Peyer's patch (tissue), 4 donors: Measurements from ENCODE around the gene TIFAB.

Source experiments
- POLR2A ChIP-seq, 2 donors: fragments of 450-650 bp; IDR thresholded peaks; one replicate each; pipeline ENCODE4 v1.5.1; 2017; ENCODE audit warnings: antibody characterized with exemption in 2 of 2, mild to moderate bottlenecking in 2 of 2, moderate library complexity in 2 of 2
- TF ChIP-seq, protein P1 (sequence below), 6 experiments: fragments of 450-650 bp in 4 of 6; fragments of 200-600 bp in 2 of 6; sonication (generic) in 1 of 6; IDR thresholded peaks; one replicate each; pipeline ENCODE4 v1.5.1; 2017 to 2019; ENCODE audit warnings: antibody characterized with exemption in 6 of 6, mild to moderate bottlenecking in 3 of 6, moderate library complexity in 1 of 6

DNA sequence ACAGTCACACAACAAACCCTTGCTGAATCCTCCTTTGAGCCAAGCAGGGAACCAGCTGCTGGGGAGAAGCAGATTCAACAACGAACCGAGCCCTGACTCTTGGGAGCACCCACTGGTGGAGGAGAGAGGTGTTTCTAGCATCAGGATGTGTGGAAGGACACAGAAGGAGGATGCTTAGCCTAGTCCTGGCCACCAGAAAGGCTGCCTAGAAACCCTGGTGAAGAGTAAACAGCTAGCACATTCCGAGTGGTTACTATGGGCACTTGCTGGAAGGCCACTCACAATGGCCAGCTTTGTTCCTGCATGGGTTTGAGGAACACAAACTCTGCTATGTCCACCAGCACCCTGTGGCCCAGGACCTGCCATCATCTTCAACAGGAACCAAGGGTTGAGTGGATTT lies 1.8 kb downstream of the TIFAB start:
- TF ChIP-seq, protein P1, sequence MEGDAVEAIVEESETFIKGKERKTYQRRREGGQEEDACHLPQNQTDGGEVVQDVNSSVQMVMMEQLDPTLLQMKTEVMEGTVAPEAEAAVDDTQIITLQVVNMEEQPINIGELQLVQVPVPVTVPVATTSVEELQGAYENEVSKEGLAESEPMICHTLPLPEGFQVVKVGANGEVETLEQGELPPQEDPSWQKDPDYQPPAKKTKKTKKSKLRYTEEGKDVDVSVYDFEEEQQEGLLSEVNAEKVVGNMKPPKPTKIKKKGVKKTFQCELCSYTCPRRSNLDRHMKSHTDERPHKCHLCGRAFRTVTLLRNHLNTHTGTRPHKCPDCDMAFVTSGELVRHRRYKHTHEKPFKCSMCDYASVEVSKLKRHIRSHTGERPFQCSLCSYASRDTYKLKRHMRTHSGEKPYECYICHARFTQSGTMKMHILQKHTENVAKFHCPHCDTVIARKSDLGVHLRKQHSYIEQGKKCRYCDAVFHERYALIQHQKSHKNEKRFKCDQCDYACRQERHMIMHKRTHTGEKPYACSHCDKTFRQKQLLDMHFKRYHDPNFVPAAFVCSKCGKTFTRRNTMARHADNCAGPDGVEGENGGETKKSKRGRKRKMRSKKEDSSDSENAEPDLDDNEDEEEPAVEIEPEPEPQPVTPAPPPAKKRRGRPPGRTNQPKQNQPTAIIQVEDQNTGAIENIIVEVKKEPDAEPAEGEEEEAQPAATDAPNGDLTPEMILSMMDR (IDR thresholded peaks at IDR 0.05), result no peak
- TF ChIP-seq POLR2A (IDR thresholded peaks at IDR 0.05), result no peak
